ENCODE measurements around the gene CORO6.

CORO6 gene

DNA sequence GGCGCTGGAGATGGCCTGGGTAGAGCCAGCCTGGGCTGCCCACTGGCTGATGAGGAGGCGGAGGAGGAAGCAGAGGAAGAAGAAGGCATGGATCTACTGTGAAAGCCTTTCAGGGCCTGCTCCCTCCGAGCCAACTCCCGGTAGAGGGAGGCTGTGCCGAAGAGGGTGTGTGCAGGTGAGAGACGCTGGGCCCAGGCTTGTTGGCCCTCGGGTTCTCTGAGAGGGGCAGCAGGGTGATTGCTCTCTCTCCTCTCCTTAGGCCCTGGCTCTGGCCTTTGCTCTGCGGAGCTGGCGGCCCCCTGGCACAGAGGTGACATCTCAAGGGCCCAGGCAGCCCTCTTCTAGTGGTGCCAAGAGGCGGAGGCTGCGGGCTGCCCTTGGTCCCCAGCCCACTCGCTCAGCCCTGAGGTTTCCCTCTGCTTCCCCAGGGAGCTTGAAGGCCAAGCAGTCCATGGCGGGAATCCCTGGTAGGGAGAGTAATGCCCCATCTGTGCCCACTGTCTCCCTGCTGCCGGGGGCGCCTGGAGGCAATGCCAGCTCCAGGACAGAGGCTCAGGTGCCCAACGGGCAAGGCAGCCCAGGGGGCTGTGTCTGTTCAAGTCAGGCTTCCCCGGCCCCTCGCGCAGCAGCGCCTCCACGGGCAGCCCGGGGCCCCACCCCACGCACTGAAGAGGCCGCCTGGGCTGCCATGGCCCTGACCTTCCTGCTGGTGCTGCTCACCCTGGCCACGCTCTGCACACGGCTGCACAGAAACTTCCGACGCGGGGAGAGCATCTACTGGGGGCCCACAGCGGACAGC is 50.6 kb downstream of the CORO6 start:
- peak overlapping the region; percentile 15 for H3K4me3 ChIP-seq (ENCODE audit: low read depth, low read length)
- DNase-seq = peak; percentile 27
- no peaks in the 10 kb centered on the region for H3K27me3 ChIP-seq (ENCODE audit: insufficient read depth, low read depth, severe bottlenecking)
- H3K9me3 ChIP-seq (ENCODE audit: severe bottlenecking) = no peaks in the 10 kb centered on the region
- TF ChIP-seq, protein P1, sequence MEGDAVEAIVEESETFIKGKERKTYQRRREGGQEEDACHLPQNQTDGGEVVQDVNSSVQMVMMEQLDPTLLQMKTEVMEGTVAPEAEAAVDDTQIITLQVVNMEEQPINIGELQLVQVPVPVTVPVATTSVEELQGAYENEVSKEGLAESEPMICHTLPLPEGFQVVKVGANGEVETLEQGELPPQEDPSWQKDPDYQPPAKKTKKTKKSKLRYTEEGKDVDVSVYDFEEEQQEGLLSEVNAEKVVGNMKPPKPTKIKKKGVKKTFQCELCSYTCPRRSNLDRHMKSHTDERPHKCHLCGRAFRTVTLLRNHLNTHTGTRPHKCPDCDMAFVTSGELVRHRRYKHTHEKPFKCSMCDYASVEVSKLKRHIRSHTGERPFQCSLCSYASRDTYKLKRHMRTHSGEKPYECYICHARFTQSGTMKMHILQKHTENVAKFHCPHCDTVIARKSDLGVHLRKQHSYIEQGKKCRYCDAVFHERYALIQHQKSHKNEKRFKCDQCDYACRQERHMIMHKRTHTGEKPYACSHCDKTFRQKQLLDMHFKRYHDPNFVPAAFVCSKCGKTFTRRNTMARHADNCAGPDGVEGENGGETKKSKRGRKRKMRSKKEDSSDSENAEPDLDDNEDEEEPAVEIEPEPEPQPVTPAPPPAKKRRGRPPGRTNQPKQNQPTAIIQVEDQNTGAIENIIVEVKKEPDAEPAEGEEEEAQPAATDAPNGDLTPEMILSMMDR (IDR thresholded peaks at IDR 0.05; ENCODE audit: low read depth, low read length) = 0 out of 2 replicates have a peak, but pooled peaks have one; percentile 22
- H3K36me3 ChIP-seq = peaks cover 46% of the 10 kb centered on the region
- peak overlapping the region; percentile 25 for H3K27ac ChIP-seq

- H3K27ac ChIP-seq = no peak overlapping the region
- H3K36me3 ChIP-seq = peaks cover 43% of the 10 kb centered on the region
These were observed 51.2 kb downstream of the CORO6 start for GRCh38 chr17:29571486-29571882.

GRCh38 chr17:29570521-29570920 is 52.2 kb downstream of the CORO6 start:
- Histone ChIP-seq H3K36me3 (peaks cover 34% of the 10 kb centered on the region), H3K4me3 (ENCODE audit: low read depth, low read length) (no peak overlapping the region), H3K27ac (no peak overlapping the region), H3K27me3 (ENCODE audit: insufficient read depth, low read depth, severe bottlenecking) (no peaks in the 10 kb centered on the region), H3K9me3 (ENCODE audit: severe bottlenecking) (no peaks in the 10 kb centered on the region)
- DNase-seq = no peak
- TF ChIP-seq, protein P1 (IDR thresholded peaks at IDR 0.05; ENCODE audit: low read depth, low read length) = no peak

More at GRCh38 chr17:29571486-29571882, 51.2 kb downstream of the CORO6 start:
- Histone ChIP-seq H3K4me3 (ENCODE audit: low read depth, low read length) (no peak overlapping the region), H3K27me3 (ENCODE audit: insufficient read depth, low read depth, severe bottlenecking) (no peaks in the 10 kb centered on the region), H3K9me3 (ENCODE audit: severe bottlenecking) (no peaks in the 10 kb centered on the region)
- DNase-seq = no peak
- TF ChIP-seq, protein P1 (IDR thresholded peaks at IDR 0.05; ENCODE audit: low read depth, low read length) = no peak

GRCh38 chr17:29569245-29569950 is 53.3 kb downstream of the CORO6 start:
- H3K27me3 ChIP-seq (ENCODE audit: insufficient read depth, low read depth, severe bottlenecking) = no peaks in the 10 kb centered on the region
- H3K36me3 ChIP-seq = peaks cover 23% of the 10 kb centered on the region
- peak overlapping the region; percentile 93 for H3K27ac ChIP-seq
- peak; percentile 74 for DNase-seq
- TF ChIP-seq, protein P1 (IDR thresholded peaks at IDR 0.05; ENCODE audit: low read depth, low read length) = no peak
- no peaks in the 10 kb centered on the region for H3K9me3 ChIP-seq (ENCODE audit: severe bottlenecking)
- peak overlapping the region; percentile 90 for H3K4me3 ChIP-seq (ENCODE audit: low read depth, low read length)

DNA sequence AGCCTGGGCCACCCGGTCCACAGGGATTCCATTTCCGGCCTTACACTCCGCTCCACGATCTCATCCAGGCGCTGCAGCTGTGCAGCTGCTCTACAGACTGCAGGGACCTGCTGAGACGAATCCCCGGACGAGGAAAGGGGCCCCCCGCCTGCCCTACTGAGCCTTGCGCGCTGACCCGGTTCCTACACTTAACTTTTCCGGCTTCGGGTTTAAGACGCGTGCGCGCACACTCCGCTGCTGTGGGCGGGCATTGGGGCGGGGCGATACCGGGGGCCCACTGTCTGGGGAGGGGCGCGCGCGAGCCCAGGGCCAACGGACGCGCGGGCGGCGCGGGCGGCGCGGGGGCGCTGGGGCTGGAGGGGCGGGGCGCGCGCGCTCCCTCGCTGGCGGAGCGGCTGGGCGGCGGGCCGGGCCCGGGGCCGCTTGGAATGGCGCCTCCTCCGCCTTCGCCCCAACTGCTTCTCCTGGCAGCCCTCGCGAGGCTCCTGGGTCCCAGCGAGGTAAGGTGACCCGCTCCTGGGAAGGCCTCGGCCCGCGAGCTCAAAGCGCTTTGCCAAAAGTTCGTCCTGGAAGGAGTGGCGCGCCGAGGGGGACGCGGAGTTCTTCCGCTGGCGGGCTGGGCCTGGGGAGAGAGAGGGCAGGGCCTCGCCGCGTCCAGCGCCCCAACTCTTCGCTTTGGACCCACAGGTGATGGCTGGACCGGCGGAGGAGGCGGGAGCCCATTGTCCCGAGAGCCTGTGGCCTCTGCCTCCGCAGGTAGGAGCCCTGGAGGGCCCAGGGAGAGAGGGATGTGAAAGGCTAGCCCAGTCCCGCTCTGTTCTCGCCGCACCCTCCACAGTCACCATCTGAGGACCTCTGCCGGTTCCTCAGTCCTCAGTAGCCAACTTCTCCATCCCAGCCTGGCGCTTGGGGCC is 54.1 kb downstream of the CORO6 start, which contains the start of gene TP53I13:
Gene TP53I13 (plus strand): TSS at position 371 of the 914 bp plus-strand sequence. CDS start 58 bp downstream, at position 429.
- TF ChIP-seq, protein P1 (IDR thresholded peaks at IDR 0.05; ENCODE audit: low read depth, low read length) = no peak
- peak within 1 kb of the TSS; percentile 93 for H3K27ac ChIP-seq
- DNase-seq = peak; percentile 94
- no peaks in the 10 kb centered on the region for H3K27me3 ChIP-seq (ENCODE audit: insufficient read depth, low read depth, severe bottlenecking)
- peak within 1 kb of the TSS; percentile 90 for H3K4me3 ChIP-seq (ENCODE audit: low read depth, low read length)
- H3K9me3 ChIP-seq (ENCODE audit: severe bottlenecking) = no peaks in the 10 kb centered on the region
- H3K36me3 ChIP-seq = peaks cover 16% of the 10 kb centered on the region
